ENCODE results near the gene CCDC60.

Gene CCDC60

DNA sequence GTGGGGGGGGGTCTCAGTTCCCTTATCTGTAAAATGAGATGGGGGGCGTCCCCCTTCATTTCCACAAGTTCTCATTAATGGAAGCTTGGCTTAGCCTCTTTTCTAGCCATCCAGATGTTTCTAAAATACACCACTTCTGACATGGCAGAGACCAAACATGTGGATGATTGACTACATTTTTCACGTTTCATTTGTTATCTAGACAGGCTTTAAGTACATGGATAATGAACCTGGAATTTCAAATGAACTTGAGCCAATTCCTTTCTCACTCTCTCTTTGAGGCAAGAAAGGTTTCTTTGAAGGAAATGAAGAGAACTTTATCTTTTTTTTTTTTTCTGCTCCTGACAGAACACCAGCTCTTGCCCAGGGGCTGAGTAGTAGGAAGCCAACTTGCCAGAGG lies 39.1 kb downstream of the CCDC60 start:
- no peak overlapping the region for H3K4me3 ChIP-seq (ENCODE audit: low read depth, low read length)
- TF ChIP-seq, protein P1, sequence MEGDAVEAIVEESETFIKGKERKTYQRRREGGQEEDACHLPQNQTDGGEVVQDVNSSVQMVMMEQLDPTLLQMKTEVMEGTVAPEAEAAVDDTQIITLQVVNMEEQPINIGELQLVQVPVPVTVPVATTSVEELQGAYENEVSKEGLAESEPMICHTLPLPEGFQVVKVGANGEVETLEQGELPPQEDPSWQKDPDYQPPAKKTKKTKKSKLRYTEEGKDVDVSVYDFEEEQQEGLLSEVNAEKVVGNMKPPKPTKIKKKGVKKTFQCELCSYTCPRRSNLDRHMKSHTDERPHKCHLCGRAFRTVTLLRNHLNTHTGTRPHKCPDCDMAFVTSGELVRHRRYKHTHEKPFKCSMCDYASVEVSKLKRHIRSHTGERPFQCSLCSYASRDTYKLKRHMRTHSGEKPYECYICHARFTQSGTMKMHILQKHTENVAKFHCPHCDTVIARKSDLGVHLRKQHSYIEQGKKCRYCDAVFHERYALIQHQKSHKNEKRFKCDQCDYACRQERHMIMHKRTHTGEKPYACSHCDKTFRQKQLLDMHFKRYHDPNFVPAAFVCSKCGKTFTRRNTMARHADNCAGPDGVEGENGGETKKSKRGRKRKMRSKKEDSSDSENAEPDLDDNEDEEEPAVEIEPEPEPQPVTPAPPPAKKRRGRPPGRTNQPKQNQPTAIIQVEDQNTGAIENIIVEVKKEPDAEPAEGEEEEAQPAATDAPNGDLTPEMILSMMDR (IDR thresholded peaks at IDR 0.05; ENCODE audit: low read depth, low read length), result no peak

DNA sequence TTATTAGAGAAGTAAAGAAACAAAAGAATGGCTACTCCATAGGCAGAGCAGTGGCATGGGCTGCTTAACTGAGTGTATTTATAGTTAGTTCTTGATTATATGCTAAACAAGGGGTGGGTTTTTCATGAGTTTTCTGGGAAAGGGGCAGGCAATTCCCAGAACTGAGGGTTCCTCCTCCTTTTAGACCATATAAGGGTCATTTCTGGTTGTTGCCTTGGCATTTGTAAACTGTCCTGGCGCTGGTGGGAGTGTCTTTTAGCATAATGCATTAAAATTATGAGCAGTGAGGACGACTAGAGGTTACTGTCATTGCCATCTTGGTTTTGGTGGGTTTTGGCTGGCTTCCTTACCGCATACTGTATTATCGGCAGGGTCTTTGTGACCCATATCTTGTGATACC lies 40.1 kb downstream of the CCDC60 start:
- no peak overlapping the region for H3K4me3 ChIP-seq (ENCODE audit: low read depth, low read length)
- TF ChIP-seq, protein P1 (IDR thresholded peaks at IDR 0.05; ENCODE audit: low read depth, low read length), result no peak

GRCh38 chr12:119375075-119375882 lies 40.8 kb downstream of the CCDC60 start:
- TF ChIP-seq, protein P1 (IDR thresholded peaks at IDR 0.05; ENCODE audit: low read depth, low read length), result no peak
- no peak overlapping the region for H3K4me3 ChIP-seq (ENCODE audit: low read depth, low read length)

- TF ChIP-seq, protein P1 (IDR thresholded peaks at IDR 0.05; ENCODE audit: low read depth, low read length), result no peak
- no peak overlapping the region for H3K4me3 ChIP-seq (ENCODE audit: low read depth, low read length)
Measured at GRCh38 chr12:119375883-119376190, 41.3 kb downstream of the CCDC60 start.

- TF ChIP-seq, protein P1 (IDR thresholded peaks at IDR 0.05; ENCODE audit: low read depth, low read length), result no peak
- no peak overlapping the region for H3K4me3 ChIP-seq (ENCODE audit: low read depth, low read length)
Measured at GRCh38 chr12:119378903-119379302, 44.4 kb downstream of the CCDC60 start.

GRCh38 chr12:119381471-119382235 lies 47.1 kb downstream of the CCDC60 start:
- TF ChIP-seq, protein P1 (IDR thresholded peaks at IDR 0.05; ENCODE audit: low read depth, low read length), result no peak
- H3K4me3 ChIP-seq (ENCODE audit: low read depth, low read length), result no peak overlapping the region

- TF ChIP-seq, protein P1 (IDR thresholded peaks at IDR 0.05; ENCODE audit: low read depth, low read length), result no peak
Measured at GRCh38 chr12:119383206-119383605, 48.7 kb downstream of the CCDC60 start.

More at GRCh38 chr12:119383206-119383605, 48.7 kb downstream of the CCDC60 start:
- H3K4me3 ChIP-seq (ENCODE audit: low read depth, low read length), result no peak overlapping the region
